ENCODE data around the gene RPRD1B. TPM values are rescaled to one million over a fixed set of nuclear protein-coding genes. Genes with fewer than 3 reads are reported as not detected.

RPRD1B gene
- total and polyA plus RNA-seq, 2 experiments from 2014 or later: 7.3 to 24.3 TPM

DNA sequence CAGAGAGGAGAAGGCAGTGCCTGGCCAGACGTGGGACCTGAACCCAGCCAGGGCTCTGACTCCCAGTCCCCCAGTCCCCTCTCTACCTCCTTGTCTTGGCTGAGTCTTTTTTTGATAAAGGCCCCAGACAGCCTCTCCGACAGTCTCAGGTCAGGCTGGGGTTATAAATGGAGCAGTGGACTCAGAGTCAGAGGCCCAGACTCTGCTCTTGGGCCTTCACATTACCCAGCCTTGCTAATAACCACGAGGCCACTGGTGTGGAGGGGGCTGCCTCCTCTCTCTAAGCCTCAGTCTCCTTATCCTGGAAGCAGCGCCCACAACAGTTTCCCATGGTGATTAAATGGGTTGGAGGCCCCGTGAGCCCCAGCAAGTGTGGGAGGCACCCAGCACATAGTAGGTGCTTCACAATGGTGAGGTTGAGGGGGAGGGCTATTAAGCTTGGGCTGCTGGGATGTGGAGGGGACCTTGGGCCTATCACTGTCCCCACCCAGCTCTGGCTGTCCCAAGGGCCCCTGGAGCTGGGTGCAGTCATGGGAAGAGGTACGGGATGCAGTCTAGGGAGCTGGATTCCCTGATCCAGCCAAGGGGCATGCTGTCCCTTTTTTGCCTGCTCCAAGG is 95.8 kb downstream of the RPRD1B start (continued):
- no peak for TF ChIP-seq JUNB (IDR thresholded peaks at IDR 0.05; ENCODE audit: unreplicated experiment)
- TF ChIP-seq, protein P1, sequence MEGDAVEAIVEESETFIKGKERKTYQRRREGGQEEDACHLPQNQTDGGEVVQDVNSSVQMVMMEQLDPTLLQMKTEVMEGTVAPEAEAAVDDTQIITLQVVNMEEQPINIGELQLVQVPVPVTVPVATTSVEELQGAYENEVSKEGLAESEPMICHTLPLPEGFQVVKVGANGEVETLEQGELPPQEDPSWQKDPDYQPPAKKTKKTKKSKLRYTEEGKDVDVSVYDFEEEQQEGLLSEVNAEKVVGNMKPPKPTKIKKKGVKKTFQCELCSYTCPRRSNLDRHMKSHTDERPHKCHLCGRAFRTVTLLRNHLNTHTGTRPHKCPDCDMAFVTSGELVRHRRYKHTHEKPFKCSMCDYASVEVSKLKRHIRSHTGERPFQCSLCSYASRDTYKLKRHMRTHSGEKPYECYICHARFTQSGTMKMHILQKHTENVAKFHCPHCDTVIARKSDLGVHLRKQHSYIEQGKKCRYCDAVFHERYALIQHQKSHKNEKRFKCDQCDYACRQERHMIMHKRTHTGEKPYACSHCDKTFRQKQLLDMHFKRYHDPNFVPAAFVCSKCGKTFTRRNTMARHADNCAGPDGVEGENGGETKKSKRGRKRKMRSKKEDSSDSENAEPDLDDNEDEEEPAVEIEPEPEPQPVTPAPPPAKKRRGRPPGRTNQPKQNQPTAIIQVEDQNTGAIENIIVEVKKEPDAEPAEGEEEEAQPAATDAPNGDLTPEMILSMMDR (conservative IDR thresholded peaks at IDR 0.05; ENCODE audit: low read depth in 2 of 2): no peak
- TF ChIP-seq STAT1 (IDR thresholded peaks at IDR 0.05; ENCODE audit: unreplicated experiment): no peak
- no peak for TF ChIP-seq ZNF114 (CRISPR knock-in tag; IDR thresholded peaks at IDR 0.05)

DNA sequence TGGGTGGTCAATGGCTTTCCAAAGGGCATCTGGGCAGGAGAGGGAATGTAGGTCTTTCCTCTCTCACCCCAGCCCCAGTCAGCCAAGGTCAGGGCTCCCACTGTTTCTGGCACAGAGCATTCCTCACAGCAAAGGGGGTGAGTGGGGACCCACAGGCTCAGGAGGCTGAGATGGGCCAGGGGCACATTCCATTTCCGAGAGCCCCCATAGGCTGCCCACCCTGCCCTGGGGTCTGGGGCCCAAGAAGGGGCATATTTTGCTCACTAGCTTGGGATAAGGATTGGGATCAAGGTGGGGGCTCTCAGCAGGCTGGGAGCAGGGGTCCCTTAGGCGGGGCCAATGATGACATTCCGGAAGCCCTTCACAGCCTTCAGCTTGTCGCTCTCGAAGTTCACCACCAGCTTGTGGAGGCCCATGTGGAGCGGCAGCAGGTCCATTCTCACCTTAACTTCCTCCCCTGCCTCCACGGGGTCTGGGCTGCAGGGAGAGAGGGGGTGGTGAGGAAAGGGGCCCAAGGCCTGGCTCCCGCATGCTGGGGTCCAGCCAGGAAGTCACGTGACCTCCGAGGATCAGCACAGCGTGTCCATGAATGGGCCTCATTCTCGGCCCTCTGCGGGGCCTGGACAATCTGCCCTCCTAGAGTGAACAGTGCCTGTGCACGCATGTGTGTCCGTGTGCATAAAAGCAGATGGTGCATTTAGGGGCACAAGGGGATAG is 96.5 kb downstream of the RPRD1B start:
- no peaks in the 10 kb centered on the region for H3K4me1 ChIP-seq (ENCODE audit: insufficient read depth)
- DNase-seq (ENCODE audit: low spot score) (no peak), ATAC-seq (no peak)
- no peaks in the 10 kb centered on the region for H3K9me2 ChIP-seq (ENCODE audit: insufficient read depth)
- Mint-ChIP-seq H3K27me3 (ENCODE audit: insufficient read depth, low read depth, poor library complexity) (no peaks in the 10 kb centered on the region), H3K27ac (no peak overlapping the region), H3K36me3 (ENCODE audit: low read depth) (no peaks in the 10 kb centered on the region), H3K4me3 (no peak overlapping the region), H3K4me1 (peaks cover 3% of the 10 kb centered on the region; the same call in 2 of the 3 replicates), H3K9me3 (no peaks in the 10 kb centered on the region; the same call in 2 of the 3 replicates)
- no peak overlapping the region for H3K27ac ChIP-seq (ENCODE audit: low read depth)
- H4K20me1 ChIP-seq (replicated peaks; ENCODE audit: insufficient read depth): no peaks in the 10 kb centered on the region
- H2AFZ ChIP-seq: no peak overlapping the region
- H3K27me3 ChIP-seq (ENCODE audit: insufficient read depth): no peaks in the 10 kb centered on the region
- no peak overlapping the region for H3K4me2 ChIP-seq
- H3K36me3 ChIP-seq (ENCODE audit: insufficient read depth): no peaks in the 10 kb centered on the region
- H3F3A ChIP-seq (replicated peaks; ENCODE audit: low read depth): no peaks in the 10 kb centered on the region
- H3K4me3 ChIP-seq: no peak overlapping the region
- H3K79me2 ChIP-seq (replicated peaks; ENCODE audit: insufficient read depth): no peaks in the 10 kb centered on the region
- TF ChIP-seq JUNB (IDR thresholded peaks at IDR 0.05; ENCODE audit: unreplicated experiment) (no peak), NANOG (IDR thresholded peaks at IDR 0.05; ENCODE audit: borderline replicate concordance) (no peak), EZH2phosphoT487 (IDR thresholded peaks at IDR 0.05; ENCODE audit: unreplicated experiment) (no peak), ZNF114 (CRISPR knock-in tag; IDR thresholded peaks at IDR 0.05) (no peak), EZH2 (IDR thresholded peaks at IDR 0.05; ENCODE audit: low read depth, unreplicated experiment) (no peak), CREB1 (CRISPR knock-in tag; IDR thresholded peaks at IDR 0.05; ENCODE audit: low read depth) (no peak)
- TF ChIP-seq, protein P2, sequence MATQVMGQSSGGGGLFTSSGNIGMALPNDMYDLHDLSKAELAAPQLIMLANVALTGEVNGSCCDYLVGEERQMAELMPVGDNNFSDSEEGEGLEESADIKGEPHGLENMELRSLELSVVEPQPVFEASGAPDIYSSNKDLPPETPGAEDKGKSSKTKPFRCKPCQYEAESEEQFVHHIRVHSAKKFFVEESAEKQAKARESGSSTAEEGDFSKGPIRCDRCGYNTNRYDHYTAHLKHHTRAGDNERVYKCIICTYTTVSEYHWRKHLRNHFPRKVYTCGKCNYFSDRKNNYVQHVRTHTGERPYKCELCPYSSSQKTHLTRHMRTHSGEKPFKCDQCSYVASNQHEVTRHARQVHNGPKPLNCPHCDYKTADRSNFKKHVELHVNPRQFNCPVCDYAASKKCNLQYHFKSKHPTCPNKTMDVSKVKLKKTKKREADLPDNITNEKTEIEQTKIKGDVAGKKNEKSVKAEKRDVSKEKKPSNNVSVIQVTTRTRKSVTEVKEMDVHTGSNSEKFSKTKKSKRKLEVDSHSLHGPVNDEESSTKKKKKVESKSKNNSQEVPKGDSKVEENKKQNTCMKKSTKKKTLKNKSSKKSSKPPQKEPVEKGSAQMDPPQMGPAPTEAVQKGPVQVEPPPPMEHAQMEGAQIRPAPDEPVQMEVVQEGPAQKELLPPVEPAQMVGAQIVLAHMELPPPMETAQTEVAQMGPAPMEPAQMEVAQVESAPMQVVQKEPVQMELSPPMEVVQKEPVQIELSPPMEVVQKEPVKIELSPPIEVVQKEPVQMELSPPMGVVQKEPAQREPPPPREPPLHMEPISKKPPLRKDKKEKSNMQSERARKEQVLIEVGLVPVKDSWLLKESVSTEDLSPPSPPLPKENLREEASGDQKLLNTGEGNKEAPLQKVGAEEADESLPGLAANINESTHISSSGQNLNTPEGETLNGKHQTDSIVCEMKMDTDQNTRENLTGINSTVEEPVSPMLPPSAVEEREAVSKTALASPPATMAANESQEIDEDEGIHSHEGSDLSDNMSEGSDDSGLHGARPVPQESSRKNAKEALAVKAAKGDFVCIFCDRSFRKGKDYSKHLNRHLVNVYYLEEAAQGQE (IDR thresholded peaks at IDR 0.05; ENCODE audit: unreplicated experiment): no peak
- TF ChIP-seq, protein P3, sequence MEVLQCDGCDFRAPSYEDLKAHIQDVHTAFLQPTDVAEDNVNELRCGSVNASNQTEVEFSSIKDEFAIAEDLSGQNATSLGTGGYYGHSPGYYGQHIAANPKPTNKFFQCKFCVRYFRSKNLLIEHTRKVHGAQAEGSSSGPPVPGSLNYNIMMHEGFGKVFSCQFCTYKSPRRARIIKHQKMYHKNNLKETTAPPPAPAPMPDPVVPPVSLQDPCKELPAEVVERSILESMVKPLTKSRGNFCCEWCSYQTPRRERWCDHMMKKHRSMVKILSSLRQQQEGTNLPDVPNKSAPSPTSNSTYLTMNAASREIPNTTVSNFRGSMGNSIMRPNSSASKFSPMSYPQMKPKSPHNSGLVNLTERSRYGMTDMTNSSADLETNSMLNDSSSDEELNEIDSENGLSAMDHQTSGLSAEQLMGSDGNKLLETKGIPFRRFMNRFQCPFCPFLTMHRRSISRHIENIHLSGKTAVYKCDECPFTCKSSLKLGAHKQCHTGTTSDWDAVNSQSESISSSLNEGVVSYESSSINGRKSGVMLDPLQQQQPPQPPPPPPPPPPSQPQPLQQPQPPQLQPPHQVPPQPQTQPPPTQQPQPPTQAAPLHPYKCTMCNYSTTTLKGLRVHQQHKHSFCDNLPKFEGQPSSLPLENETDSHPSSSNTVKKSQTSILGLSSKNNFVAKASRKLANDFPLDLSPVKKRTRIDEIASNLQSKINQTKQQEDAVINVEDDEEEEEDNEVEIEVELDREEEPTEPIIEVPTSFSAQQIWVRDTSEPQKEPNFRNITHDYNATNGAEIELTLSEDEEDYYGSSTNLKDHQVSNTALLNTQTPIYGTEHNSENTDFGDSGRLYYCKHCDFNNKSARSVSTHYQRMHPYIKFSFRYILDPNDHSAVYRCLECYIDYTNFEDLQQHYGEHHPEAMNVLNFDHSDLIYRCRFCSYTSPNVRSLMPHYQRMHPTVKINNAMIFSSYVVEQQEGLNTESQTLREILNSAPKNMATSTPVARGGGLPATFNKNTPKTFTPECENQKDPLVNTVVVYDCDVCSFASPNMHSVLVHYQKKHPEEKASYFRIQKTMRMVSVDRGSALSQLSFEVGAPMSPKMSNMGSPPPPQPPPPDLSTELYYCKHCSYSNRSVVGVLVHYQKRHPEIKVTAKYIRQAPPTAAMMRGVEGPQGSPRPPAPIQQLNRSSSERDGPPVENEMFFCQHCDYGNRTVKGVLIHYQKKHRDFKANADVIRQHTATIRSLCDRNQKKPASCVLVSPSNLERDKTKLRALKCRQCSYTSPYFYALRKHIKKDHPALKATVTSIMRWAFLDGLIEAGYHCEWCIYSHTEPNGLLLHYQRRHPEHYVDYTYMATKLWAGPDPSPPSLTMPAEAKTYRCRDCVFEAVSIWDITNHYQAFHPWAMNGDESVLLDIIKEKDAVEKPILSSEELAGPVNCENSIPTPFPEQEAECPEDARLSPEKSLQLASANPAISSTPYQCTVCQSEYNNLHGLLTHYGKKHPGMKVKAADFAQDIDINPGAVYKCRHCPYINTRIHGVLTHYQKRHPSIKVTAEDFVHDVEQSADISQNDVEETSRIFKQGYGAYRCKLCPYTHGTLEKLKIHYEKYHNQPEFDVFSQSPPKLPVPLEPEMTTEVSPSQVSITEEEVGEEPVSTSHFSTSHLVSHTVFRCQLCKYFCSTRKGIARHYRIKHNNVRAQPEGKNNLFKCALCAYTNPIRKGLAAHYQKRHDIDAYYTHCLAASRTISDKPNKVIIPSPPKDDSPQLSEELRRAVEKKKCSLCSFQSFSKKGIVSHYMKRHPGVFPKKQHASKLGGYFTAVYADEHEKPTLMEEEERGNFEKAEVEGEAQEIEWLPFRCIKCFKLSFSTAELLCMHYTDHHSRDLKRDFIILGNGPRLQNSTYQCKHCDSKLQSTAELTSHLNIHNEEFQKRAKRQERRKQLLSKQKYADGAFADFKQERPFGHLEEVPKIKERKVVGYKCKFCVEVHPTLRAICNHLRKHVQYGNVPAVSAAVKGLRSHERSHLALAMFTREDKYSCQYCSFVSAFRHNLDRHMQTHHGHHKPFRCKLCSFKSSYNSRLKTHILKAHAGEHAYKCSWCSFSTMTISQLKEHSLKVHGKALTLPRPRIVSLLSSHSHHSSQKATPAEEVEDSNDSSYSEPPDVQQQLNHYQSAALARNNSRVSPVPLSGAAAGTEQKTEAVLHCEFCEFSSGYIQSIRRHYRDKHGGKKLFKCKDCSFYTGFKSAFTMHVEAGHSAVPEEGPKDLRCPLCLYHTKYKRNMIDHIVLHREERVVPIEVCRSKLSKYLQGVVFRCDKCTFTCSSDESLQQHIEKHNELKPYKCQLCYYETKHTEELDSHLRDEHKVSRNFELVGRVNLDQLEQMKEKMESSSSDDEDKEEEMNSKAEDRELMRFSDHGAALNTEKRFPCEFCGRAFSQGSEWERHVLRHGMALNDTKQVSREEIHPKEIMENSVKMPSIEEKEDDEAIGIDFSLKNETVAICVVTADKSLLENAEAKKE (CRISPR knock-in tag; IDR thresholded peaks at IDR 0.05): no peak
- TF ChIP-seq, protein P4, sequence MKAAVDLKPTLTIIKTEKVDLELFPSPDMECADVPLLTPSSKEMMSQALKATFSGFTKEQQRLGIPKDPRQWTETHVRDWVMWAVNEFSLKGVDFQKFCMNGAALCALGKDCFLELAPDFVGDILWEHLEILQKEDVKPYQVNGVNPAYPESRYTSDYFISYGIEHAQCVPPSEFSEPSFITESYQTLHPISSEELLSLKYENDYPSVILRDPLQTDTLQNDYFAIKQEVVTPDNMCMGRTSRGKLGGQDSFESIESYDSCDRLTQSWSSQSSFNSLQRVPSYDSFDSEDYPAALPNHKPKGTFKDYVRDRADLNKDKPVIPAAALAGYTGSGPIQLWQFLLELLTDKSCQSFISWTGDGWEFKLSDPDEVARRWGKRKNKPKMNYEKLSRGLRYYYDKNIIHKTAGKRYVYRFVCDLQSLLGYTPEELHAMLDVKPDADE (IDR thresholded peaks at IDR 0.05): no peak
